Hindlimb muscle (tissue), 1 donor: ENCODE measurements around the gene DIO3. TPM values are rescaled to one million over a fixed set of nuclear protein-coding genes. Genes with fewer than 3 reads are reported as not detected.
"Not testable (repeated sequence)": the region's sequence is repeated elsewhere in the genome, so short reads cannot be mapped to it uniquely, and the experiment has no call there.

Source experiments
- DNase-seq: peaks from one replicate; pipeline ENCODE4 v3.0.0-alpha.2; 2013
- polyA plus RNA-seq: library from polyadenylated mRNA; unstranded; fragments of 120-200 nt; gene quantifications from one replicate; pipeline ENCODE4 v1.2.1, GENCODE V29; 2013; ENCODE audit not compliant: insufficient read length

Gene DIO3
- polyA plus RNA-seq, 1 donor: 3.7 TPM

DNA sequence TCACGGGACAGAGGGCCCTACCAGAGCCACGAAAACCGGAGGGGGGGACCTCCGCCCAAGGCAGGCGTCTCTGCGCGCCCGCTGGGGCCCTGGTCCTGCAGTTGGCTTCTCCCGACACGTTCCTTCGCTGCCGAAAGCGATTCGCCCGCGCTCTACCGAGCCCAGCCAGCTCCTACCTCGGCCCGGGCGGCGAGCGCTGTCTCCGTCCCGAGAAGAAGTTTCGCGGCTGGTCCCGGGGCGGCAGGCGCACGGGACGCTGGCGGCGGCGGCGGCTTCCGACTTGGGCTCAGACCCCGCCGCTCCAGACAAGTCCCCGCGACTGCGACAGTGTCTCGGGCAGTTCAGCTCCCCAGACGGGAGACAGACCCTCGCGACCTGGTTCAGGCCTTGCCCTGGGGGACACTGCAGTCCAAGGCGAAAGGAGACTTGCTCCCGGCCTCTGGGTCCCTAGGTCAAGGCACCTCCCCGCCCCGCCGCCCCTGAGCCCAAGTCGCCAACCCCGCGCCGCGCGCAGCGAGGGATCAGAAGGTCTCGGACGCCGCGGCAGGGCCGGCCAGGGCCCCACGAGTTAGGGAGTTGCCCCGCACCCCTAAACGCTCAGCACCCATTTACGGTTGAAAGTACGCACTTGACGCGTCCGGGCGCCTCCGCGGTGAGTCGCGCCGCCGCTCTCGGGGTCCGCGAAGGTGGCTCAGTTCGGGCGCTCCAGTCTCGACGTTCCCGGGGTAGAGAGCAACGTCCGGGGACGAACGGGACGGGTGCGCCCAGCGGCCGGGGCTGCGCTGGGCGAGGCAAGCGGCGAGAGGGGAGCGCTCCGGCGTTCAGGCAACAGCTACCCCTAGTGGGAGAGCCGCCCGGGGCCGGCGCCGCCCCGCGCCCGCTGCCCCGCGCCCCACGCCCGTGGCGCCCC is 1.4 kb upstream of the DIO3 start:
- no peak for DNase-seq

DNA sequence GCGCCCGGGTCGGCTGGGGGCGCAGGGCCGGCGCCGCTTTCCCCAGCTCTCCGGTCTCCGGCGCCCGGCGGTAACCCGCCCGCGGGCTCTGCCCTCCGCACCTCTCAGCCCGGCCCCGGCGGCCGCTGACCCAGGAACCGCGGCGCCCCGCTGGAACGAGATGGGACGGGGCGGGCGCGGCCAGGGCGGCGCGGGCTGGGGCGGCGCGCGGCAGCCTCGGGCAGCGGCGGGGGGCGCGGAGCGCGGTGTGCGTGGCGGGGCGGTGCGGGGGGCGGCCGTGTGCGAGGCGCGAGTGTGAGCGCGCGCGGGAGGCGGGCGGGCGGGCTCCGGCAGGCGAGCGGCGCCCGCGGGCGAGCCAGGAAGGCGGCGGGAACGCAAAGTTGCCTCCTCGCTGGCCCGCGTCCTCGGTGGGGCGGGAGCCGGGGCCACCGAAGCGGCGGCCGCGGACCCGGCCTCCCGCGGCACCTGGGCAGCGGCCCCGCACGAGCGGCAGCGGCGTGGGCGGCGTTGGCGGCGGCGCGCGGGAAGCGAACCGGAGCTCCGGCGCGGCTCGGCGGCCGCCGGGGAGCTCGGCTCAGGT is 671 bp upstream of the DIO3 start:
- no peak for DNase-seq

DNA sequence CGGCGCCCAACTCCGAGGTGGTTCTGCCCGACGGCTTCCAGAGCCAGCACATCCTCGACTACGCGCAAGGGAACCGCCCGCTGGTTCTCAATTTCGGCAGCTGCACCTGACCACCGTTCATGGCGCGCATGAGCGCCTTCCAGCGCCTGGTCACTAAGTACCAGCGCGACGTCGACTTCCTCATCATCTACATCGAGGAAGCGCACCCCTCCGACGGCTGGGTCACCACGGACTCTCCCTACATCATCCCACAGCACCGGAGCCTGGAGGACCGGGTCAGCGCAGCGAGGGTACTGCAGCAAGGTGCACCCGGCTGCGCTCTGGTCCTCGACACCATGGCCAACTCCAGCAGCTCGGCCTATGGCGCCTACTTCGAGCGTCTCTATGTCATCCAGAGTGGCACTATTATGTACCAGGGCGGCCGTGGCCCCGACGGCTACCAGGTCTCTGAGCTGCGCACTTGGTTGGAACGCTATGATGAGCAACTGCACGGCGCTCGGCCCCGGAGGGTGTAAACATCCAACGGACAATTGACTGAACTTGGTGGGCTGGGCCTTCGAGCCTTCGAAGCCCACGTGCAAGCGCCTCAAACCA is 699 bp downstream of the DIO3 start:
- DNase-seq: no peak

DNA sequence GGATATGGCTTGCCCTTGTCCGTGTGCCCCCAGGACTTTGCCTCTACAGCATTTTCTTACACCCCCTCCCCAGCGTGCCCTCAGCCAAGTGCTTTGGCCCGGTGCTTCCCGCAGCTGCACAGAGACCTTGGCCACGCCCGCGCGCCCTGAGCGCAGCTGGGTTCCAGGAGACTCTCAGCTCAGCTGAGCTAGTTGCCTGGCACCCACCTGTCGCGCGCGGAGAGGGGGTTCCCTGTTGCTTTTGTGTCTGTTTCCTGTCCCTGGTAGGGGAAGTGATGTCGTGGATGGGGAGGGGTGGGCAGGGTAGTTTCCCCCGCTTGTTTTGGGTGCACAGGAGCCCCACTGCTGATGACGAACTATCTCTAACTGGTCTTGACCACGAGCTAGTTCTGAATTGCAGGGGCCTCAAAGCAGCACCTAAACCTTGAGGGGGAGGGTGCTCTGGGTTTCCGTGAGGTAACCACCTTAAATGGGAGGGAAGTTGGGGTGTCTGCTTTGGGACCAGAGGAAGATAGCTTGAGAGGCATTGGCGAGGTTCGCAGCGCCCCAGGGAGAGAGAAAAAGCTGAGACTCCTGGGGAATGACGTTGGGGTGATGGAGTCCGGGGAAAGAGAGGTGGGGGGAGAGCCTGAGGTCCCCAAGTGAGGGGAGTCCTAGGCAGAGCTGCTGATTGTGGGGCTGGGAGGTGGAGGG is 1.5 kb downstream of the DIO3 start:
- DNase-seq: no peak

DNA sequence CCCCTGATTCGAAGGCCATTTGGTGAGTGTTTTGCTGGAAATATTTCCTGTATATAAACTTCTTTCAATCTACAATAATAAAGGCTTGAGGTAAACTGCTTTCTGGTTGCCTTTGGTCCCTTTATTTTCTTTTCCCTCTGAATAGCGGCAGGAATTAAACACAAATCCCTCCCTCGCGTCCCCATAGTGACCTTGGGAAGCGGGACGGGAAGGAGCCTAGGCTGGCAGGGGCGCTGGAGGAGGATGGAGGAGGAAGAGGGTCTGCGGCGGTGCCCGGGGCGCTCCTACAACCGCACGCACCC is 2.0 kb downstream of the DIO3 start:
- no peak for DNase-seq

DNA sequence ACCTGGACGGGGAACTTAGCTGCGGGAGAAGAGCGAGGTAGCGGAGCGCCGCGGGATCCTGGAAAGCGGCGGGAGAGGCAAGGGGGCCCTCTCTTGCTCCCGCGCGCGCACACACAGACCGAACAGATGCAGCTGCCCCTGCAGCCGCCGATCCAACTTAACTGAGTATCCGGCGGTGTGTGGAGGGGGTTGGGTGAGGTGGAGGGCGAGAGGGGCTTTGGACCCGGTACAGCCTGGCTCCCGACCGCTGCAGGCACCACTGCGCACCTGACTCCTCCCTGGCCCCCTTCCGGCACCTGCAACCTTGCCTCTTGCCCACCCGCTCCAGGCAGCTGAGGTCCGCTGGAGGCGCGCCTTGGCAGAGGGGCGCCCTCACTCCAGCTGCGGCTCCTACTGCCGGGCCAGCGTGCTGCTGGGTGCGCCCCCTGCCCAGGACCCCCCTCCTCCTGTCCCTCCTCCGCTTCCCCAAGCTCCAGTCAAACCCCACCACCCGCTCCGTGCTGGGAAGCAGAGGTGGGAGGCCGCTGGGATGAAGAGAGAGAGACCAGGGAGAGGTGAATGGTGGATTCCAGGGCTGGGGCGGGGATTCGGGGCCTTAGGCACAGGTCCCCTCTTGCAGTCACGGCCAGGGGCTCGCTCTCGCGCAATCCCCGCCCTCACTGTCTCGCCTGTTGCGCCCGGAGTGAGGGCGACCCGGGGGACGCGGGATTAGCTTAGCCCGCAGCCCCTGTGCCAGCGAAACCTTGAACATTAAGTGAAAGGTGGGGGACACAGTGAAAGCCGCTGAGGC is 2.6 kb downstream of the DIO3 start:
- no peak for DNase-seq

DNA sequence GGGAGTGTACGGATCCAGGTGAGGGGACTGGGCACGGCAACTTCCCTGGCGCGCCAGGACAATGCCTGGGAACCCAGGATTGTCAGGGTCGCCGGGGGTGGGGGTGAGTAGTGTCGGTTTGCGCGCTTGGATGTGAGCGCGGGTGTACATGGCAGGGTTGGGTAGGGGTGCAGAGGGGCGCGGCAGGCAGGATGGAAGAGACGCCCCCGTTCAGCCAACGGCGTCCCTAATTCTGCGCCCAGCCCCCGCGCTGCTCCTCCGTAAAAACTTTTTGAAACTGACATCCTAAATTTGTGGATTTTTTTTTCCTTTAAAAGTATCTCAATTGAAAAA is 3.1 kb downstream of the DIO3 start:
- DNase-seq: no peak

DNA sequence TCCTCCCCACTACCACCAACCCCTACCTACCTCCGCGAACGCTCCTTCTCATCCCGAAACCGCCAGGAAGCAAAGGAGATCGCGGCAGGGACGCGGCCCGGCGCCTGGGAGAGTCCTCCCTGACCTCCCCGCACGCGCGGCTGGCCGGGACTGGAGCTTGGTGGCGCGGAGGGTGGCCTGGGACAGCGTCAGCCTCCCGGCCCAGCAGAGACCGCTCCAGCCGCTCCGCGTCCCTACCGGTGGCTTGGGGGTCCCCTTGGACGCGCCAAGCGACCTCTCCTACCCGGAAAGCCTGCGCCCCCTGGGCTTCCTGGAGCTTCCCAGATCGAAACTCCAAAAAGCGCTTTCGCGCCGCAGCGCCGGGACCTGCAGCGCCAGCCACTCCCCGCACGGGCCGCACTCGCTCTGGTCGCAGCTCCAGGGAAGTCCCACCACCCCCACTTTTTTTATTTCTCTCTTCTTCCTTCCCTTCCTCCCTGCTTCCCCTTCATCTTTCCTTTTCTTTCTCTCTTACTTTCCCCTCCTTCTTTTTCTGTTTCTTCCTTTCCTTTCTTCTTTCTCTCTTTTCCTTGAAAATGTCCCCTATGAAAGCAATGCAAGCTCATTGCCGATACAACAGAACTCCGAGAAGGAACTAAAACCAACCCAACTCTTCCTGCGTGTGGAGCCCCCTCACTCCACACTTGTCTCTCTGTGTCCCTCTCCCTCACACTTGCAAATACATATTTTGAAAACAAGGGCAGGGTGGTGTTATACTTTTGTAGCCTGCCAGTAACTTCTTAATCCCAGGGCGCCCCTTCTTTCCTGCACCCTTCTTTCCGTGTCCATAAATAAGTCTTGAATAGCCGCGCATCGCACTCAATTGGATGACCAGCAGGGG is 3.8 kb downstream of the DIO3 start:
- DNase-seq: no peak

DNA sequence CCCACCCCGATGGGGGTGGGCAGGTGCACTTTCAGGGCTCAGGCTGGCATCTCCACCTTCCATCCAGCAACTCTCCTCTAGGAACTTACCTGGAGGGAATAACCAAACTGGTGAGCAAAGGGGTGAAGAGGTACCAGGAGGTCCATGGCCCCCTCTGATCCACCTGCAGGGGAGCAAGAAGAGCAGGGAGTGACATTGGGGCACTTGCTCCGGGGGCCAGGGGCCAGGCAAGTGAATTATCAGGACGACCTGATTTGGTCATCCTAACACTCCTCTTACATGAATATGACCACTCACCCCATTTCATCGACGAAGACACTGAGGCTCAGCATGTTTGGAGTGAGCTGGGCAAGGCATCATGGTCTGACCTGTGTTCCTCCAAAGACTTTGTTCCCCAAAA is 6.0 kb downstream of the DIO3 start:
- no peak for DNase-seq

DNA sequence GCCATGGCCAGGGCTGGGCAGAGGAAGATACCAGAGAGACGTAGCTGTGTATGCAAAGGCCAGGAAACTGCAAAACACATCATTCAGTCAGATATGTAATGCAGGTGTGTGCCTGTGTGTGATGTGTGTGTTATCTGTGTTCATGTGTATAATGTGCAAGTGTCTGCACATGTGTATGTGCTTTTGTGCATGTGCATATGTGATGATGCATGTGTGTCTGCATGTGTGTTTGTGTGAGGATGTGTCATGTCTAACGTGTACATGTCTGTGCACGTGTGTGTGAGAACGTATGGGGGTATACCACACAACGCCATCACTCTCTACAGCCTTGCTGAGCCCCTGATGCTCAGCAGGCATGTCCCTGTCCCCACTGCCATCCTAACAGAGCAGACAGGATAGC is 9.7 kb downstream of the DIO3 start:
- DNase-seq: no peak

DNA sequence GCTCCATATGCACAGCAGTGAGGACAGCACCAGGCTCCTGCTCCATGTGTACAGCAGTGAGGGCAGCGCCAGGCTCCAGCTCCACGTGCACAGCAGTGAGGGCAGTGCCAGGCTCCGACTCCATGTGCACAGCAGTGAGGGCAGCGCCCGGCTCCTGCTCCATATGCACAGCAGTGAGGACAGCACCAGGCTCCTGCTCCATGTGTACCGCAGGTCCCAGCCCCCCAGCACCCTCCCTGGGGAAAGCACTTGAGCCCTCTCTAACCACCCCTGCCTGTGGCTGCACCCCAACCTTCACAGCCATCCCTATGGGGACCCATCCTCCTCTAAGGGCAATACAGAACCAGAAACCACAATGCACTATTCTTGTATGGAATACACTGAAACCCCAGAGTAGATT is 11.2 kb downstream of the DIO3 start:
- DNase-seq: not testable (repeated sequence)

DNA sequence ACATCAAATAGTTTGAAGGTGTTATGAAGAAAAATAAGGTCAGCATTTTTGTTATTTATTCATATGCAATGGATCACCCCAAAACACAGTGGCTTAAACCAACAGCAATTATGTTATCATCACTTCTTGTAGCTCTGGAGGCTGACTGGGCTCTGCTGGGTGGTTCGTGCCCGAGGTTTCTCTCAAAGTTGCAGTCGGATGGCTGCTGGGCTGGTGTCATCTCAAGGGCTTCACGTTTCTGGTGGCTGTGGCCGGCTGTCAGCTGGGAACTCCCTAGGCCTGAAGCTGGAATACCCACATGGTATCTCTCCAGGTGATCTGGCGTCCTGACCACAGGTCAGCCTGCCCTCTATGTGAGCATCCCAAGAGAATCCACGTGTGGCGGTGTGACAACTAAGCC is 12.0 kb downstream of the DIO3 start:
- DNase-seq: no peak

DNA sequence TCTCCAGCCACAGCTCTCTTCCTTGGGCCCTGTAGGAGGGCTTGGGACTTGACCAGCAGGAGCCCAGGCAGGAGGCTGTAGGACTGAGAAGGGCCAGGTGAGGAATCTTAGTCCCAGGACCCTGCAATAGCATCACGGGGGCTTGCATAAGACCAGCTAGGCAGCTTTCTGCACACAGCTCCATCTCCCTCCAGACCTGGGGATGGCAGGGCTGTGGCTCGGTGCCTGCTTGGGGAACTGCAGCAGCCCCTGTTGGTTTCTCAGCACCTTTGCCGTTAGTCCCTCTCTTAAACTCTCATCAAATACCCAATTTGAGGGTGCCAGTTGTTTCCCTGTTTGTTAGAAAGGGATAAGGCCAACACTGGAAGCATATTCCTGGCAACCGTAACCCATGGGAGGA is 14.3 kb downstream of the DIO3 start:
- DNase-seq: no peak

DNA sequence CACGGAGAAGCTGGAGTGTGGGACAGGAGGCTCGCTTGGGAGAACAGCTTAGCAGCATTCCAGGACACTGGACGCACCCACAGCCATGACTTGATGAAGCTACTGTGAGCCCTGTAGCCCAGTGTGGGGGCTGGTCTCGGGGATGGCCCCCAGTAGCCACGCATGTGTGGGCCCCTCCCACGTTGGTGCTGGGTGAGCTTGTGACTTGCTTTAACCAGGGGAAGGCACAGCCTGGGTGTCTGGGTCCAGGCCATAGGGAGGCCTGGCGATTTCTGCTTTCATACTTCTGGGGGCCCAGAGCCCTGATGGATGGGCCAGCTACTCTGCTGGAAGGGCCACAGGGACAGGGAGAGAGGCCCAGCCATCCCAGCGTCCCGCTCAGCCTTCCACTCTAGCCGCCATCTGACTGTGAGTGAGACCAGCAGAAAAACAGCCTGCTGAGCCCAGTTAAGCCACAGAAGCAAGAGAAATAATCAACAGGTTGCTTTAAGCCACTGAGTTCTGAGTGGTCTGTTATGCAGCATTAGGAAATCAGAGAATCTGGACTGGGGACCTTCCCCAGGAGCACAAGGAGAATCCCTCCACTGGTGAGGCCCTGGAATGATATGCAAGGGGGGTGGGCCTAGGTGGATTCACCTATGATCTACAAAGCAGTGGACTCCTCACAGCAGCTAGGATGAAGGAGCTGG is 16.1 kb downstream of the DIO3 start:
- no peak for DNase-seq

DNA sequence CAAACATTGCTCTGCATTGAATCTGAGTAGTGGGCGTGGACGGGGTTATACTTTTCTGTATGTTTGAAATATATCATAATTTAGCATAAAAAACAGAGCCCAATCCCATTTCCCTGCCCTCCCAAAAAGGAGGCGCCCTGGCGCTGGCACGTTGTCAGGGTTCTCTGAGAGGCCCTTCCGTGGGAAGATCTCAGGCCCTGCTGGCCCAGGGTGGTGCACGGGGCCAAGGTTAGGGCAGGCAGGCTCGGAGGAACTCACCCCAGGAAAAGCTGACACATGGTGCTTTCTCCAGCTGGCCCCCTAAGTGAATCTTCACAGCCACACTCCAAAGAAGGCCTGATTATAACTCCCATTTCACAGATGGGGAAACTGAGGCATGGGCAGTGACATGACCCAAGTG is 17.2 kb downstream of the DIO3 start:
- no peak for DNase-seq

DNA sequence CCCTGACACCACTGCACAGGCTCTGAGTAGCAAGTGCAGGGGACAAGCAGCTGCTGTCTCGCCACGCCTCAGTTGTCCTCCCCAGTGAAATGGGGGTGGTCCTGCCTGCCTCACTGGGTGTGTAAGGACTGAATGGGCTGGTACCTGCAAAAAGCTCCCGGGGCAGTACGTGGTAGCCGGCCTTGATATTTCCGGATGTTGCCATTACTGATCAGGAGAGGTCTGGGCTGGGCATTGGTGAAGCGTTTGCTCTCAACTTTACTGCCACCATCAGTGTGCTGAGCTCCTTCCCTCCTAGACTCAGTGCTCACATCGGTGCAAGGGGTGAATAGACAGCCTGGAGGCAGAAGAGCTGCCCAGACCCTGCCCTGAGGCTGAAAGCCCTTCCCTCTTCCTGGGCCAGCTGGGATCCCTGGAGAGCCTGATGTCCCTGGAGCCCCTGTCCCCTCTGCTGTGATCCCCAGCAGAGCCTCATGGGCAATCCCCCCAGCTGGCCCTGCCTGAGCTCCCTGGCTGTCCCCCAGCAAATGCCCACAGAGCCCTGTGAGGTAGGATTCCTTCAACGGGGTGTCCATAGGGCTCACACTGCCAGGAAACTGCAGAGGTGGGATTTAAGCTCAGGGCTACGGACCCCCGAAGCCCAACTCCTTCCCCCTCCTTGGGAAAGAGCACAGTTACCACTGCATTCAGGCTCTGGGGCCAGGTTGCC is 18.2 kb downstream of the DIO3 start:
- no peak for DNase-seq

DNA sequence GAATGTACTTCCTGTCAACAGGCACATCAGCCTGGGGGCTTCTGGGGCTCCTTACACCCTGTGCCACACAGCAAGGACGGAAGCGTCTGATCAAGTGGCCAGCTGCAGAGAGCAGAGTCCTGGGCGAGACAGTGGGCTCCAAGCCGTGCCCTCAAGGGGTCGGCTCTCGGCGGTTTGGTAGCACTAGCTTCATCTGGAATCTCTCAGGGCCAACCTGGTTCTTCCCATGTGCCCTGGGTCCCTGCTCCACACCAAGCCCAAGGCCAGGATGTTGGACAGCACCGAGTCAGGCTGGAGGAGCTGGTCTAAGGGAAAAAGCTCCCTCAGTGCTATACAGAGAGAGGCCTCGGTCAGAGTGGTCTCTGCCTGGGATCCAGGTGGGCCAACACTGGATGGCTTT is 20.5 kb downstream of the DIO3 start:
- DNase-seq: no peak

DNA sequence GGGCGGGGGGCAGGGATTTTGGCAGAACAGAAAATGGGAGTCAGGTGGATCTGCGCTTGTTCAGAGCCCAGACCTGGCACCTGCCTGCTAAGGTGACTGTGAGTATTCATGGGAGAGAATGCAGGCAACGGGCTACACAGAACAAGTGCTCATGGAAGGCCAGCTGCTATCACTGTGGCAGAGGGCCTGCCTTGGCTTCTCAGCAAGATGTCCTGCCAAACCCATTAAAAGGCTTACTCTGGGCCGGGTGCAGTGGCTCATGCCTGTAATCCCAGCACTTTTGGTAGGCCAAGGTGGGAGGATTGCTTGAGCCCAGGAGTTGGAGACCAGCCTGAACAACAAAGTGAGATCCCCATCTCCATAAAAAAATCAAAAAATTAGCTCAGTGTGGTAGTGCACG is 21.0 kb downstream of the DIO3 start:
- DNase-seq: no peak

DNA sequence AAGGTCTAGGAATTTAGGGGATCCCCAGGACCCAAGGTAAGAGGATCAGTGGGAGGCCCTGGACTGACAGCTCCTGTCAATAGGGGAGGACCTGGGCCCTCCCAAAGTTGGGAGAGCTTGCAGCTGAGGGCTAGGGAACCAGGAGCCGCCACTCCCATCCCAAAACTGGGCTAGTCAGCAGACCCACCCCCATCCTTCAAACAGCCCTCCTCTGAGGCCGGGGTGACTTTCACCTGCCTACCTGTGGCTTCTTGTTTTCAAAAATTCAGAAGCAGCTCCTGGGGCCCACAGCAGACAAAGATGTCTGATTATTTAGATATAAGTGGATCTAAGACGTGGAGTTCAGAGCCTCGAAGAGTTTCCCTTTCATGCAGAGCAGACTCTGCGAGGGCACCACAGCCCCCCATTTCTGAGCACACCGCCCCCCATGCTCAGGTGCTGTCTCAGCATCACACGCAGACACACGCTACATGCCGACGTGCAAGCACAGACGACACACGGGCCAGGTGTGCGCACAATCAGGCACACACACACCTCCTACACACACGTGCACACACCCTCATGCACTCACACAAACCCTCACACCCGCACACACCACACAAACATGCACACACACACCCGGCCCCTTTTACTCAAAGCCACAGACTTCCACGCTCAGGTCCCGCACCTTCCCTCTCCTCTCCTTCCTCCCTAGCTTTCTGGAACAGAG is 21.9 kb downstream of the DIO3 start:
- no peak for DNase-seq

DNA sequence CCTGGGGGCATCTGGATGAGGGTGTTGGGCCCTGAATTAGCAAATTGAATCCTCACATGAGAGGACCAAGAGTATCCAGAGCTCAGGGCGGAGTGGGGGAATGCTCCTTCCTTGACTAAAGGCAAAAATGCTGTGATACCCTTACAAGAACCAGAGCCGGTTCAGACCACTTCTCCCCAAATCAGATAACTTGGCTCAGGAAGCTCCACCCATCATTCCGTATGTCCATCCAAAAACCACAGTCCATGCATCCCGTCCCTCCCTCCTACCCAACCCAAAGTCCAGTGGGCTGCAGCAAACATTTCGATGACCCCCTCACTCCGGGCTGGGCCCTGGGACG is 22.4 kb downstream of the DIO3 start:
- DNase-seq: no peak
